ENCODE measurements around the gene LRG1.
A peak's percentile ranks its signal among the peaks of the same experiment; 100 is the strongest.

The LRG1 gene

GRCh38 chr19:4580021-4580901 lies 40.4 kb upstream of the LRG1 start:
- no peak overlapping the region for H3K4me3 ChIP-seq (ENCODE audit: low read depth, low read length)
- TF ChIP-seq CTCF (IDR thresholded peaks at IDR 0.05; ENCODE audit: low read depth, low read length) = peak; percentile 31
- DNase-seq (ENCODE audit: low read depth, low spot score) = no peak
- in situ Hi-C loops (cut with HindIII; ENCODE audit: low sequenced_read_pairs) = no loop called here

DNA sequence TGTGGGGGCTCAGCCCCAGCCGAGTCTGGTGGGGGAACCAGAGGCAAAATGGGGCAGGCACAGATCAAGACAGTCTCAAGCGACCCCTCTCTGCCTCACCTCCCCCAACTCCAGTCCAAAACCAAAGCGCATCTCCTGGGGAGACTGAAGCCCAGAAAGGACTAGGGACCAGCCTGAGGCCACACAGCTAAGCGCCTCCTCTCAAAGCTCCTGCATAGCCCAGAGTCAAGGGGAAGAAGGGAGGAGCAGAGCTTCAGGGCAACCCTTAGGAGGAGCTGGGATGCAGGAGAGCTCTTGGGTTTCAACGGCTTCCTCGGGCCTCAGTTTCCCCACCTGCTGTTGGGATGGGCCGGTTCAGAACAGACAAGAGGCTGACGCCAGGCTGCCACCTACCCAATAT lies 39.6 kb upstream of the LRG1 start:
- in situ Hi-C loops (cut with HindIII; ENCODE audit: low sequenced_read_pairs) = no loop called here
- no peak for TF ChIP-seq CTCF (IDR thresholded peaks at IDR 0.05; ENCODE audit: low read depth, low read length)
- no peak overlapping the region for H3K4me3 ChIP-seq (ENCODE audit: low read depth, low read length)
- DNase-seq (ENCODE audit: low read depth, low spot score) = no peak

GRCh38 chr19:4578552-4579248 lies 38.9 kb upstream of the LRG1 start:
- no peak for DNase-seq (ENCODE audit: low read depth, low spot score)
- in situ Hi-C loops (cut with HindIII; ENCODE audit: low sequenced_read_pairs) = no loop called here
- TF ChIP-seq CTCF (IDR thresholded peaks at IDR 0.05; ENCODE audit: low read depth, low read length) = no peak
- H3K4me3 ChIP-seq (ENCODE audit: low read depth, low read length) = no peak overlapping the region

DNA sequence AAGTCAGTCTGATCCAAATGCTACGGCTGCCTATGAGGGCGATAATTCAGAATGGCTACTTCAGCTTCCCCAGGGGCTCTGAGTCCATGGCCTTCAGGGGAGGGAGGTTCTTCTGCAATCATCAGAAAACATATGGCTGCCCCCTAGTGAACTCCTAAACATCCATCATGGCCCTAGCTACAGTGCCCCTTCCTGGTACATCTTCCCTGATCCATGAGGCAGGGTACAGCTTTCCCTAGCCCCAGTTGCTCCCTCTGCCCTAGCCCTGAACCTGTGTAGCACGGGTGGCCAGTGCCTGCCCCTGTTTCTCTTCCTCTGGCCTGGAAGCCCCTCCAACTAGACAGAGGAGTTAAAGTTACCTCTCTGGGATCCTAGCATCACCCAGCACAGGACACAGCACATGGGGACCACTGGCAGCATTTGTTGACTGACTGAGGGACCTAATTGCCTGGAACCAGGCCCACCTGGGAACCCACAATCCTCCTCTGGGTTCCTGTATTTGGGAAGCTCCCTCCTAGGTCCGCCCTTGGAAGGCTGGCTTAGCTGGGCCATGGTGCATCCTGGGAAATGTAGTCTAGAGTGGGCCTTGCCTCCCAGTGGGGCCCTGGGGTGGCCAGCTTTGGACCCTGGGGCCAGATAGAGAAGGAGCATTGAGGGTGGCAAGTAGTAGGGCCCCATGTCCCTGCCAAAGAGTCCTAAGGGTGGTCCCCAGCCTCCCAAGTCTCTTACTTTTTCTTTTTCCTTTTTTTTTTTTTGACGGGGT lies 37.4 kb upstream of the LRG1 start:
- TF ChIP-seq CTCF (IDR thresholded peaks at IDR 0.05; ENCODE audit: low read depth, low read length) = no peak
- peak; percentile 15 for DNase-seq (ENCODE audit: low read depth, low spot score)
- H3K4me3 ChIP-seq (ENCODE audit: low read depth, low read length) = no peak overlapping the region
- in situ Hi-C loops (cut with HindIII; ENCODE audit: low sequenced_read_pairs) = no loop called here

- DNase-seq (ENCODE audit: low read depth, low spot score) = peak; percentile 38
- no peak overlapping the region for H3K4me3 ChIP-seq (ENCODE audit: low read depth, low read length)
- in situ Hi-C loops (cut with HindIII; ENCODE audit: low sequenced_read_pairs) = no loop called here
- TF ChIP-seq CTCF (IDR thresholded peaks at IDR 0.05; ENCODE audit: low read depth, low read length) = peak; percentile 82
Measured at GRCh38 chr19:4576016-4576933, 36.4 kb upstream of the LRG1 start.

Data from astrocyte of the spinal cord (primary cell).